HL-60 (cell line): Measurements from ENCODE around the gene TPGS2.

Source experiments
- DNase-seq, 2 experiments: peaks; one replicate each; pipeline ENCODE4 v3.0.0-alpha.2; 2010 to 2020; ENCODE audit warnings: low read depth in 1 of 2, low spot score in 1 of 2
- H3K27ac ChIP-seq: fragments of 250-450 bp; sonication (Bioruptor Pico); replicated peaks from 2 replicates; pipeline ENCODE4 v1.5.1; 2020; ENCODE audit warnings: mild to moderate bottlenecking, moderate library complexity
- H3K27me3 ChIP-seq: fragments of 250-450 bp; sonication (Bioruptor Pico); 2 replicates; pipeline ENCODE4 v1.5.1; 2021; ENCODE audit warnings: mild to moderate bottlenecking, moderate library complexity; ENCODE audit not compliant: insufficient read depth, poor library complexity, severe bottlenecking
- H3K4me3 ChIP-seq: replicated peaks from 2 replicates; pipeline ENCODE4 v1.5.1; 2011; ENCODE audit warnings: mild to moderate bottlenecking, control low read depth, low read length; ENCODE audit not compliant: insufficient read depth
- GABPA ChIP-seq: IDR thresholded peaks from 2 replicates; pipeline ENCODE4 v1.6.1; 2012; ENCODE audit warnings: low read depth
- POLR2AphosphoS5 ChIP-seq: IDR thresholded peaks from 2 replicates; pipeline ENCODE4 v1.6.1; 2012; ENCODE audit warnings: low read depth
- SPI1 ChIP-seq: IDR thresholded peaks from 2 replicates; pipeline ENCODE4 v1.6.1; 2012; ENCODE audit warnings: low read depth, mild to moderate bottlenecking, borderline replicate concordance
- TF ChIP-seq, protein P1 (sequence below): IDR thresholded peaks from 2 replicates; pipeline ENCODE4 v1.6.1; 2012; ENCODE audit warnings: low read depth; ENCODE audit not compliant: insufficient replicate concordance
- TF ChIP-seq, protein P2 (sequence below): IDR thresholded peaks from one replicate; pipeline ENCODE4 v1.5.1; 2011; ENCODE audit warnings: low read length, control low read depth, inconsistent platforms; ENCODE audit not compliant: insufficient read depth

Gene TPGS2

DNA sequence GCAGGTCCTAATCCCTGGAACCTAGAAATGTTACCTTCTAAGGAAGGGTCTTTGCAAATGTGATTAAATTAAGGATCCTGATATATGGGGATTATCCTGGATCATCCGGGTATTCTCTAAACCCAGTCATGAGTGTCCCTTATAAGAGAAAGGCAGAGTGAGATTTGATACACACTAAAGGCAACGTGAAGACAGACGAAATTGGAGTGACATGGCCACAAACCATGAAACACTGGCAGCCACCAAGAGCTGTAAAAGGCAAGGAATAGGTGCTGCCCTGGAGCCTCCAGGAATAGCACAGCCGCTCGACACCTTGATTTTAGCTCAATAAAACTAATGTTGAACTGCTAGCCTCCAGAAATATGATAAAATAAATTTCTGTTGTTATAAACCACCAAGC lies 45.0 kb downstream of the TPGS2 start:
- H3K27me3 ChIP-seq, result no peaks in the 10 kb centered on the region
- no peak overlapping the region for H3K27ac ChIP-seq
- no peak overlapping the region for H3K4me3 ChIP-seq
- no peak for TF ChIP-seq POLR2AphosphoS5
- TF ChIP-seq GABPA, result no peak
- TF ChIP-seq, protein P1, sequence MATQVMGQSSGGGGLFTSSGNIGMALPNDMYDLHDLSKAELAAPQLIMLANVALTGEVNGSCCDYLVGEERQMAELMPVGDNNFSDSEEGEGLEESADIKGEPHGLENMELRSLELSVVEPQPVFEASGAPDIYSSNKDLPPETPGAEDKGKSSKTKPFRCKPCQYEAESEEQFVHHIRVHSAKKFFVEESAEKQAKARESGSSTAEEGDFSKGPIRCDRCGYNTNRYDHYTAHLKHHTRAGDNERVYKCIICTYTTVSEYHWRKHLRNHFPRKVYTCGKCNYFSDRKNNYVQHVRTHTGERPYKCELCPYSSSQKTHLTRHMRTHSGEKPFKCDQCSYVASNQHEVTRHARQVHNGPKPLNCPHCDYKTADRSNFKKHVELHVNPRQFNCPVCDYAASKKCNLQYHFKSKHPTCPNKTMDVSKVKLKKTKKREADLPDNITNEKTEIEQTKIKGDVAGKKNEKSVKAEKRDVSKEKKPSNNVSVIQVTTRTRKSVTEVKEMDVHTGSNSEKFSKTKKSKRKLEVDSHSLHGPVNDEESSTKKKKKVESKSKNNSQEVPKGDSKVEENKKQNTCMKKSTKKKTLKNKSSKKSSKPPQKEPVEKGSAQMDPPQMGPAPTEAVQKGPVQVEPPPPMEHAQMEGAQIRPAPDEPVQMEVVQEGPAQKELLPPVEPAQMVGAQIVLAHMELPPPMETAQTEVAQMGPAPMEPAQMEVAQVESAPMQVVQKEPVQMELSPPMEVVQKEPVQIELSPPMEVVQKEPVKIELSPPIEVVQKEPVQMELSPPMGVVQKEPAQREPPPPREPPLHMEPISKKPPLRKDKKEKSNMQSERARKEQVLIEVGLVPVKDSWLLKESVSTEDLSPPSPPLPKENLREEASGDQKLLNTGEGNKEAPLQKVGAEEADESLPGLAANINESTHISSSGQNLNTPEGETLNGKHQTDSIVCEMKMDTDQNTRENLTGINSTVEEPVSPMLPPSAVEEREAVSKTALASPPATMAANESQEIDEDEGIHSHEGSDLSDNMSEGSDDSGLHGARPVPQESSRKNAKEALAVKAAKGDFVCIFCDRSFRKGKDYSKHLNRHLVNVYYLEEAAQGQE, result no peak
- no peak for TF ChIP-seq SPI1
- TF ChIP-seq, protein P2, sequence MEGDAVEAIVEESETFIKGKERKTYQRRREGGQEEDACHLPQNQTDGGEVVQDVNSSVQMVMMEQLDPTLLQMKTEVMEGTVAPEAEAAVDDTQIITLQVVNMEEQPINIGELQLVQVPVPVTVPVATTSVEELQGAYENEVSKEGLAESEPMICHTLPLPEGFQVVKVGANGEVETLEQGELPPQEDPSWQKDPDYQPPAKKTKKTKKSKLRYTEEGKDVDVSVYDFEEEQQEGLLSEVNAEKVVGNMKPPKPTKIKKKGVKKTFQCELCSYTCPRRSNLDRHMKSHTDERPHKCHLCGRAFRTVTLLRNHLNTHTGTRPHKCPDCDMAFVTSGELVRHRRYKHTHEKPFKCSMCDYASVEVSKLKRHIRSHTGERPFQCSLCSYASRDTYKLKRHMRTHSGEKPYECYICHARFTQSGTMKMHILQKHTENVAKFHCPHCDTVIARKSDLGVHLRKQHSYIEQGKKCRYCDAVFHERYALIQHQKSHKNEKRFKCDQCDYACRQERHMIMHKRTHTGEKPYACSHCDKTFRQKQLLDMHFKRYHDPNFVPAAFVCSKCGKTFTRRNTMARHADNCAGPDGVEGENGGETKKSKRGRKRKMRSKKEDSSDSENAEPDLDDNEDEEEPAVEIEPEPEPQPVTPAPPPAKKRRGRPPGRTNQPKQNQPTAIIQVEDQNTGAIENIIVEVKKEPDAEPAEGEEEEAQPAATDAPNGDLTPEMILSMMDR, result no peak
- DNase-seq, result no peak

DNA sequence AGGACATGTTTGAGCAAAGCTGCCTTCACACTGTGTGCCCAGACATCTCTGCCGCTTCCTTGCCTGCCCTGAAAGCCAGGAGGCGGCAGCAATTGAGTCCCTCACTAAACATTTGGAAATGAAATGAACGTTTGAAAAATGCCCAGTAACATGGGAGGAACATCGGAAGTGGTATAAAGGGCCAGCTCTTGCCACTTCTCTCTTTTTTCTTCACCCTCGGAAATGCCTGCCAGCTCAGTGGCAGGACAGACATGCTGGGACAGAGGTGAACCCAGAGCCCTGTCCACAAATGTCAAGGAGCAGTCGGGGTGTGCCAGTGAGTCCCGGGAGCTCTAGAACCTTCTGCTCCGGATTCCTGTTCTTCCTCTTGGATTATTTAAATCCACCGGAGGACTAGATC lies 46.1 kb downstream of the TPGS2 start:
- Histone ChIP-seq H3K27ac (peak overlapping the region; percentile 29), H3K27me3 (no peaks in the 10 kb centered on the region), H3K4me3 (no peak overlapping the region)
- TF ChIP-seq SPI1, result peak; percentile 84
- TF ChIP-seq, protein P1, result no peak
- peak in 1 of 2 experiments; percentile 56 for DNase-seq

DNA sequence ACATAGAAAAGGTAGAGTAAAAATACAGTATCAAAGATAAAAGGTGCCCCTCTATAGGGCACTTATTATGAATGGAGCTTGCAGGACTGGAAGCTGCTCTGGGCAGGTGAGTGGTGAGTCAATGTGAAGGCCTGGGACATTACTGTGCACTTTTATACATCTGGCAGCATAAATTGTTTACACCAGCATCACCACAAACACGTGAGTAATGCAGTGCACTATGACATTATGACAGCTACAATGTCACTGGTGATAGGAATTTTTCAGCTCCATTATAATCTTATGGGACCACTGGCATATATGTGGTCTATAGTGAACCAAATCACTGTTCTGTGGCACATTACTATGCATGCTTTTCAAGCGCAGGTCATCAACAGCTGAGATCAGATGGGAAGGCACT lies 48.1 kb downstream of the TPGS2 start:
- no peak overlapping the region for H3K27ac ChIP-seq
- DNase-seq, result no peak
- H3K4me3 ChIP-seq, result no peak overlapping the region
- TF ChIP-seq, protein P1, result no peak
- no peak for TF ChIP-seq POLR2AphosphoS5
- TF ChIP-seq, protein P2, result no peak
- H3K27me3 ChIP-seq, result no peaks in the 10 kb centered on the region

DNA sequence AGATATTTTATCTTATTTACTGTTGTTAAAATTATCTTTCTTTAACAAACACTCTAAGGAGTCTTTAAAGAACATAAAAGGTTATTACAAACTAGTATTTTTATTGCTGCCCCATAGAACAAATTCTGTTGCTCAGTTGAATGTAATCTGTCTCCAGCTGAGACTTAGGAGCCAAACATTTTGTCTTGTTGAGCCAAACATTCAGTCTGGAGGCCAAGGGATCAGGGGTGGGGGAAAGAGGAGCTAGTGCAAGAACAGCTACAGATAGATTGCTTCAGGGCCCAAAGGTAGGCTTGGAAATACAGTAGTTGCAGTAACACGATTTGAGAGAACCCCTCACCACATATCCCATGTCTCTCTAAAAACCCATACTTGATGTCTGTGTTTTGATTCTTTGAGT lies 51.2 kb downstream of the TPGS2 start:
- no peak overlapping the region for H3K4me3 ChIP-seq
- TF ChIP-seq, protein P2, result no peak
- no peak for TF ChIP-seq POLR2AphosphoS5
- TF ChIP-seq SPI1, result no peak
- TF ChIP-seq GABPA, result no peak
- TF ChIP-seq, protein P1, result no peak
- DNase-seq, result no peak
- H3K27ac ChIP-seq, result no peak overlapping the region
- no peaks in the 10 kb centered on the region for H3K27me3 ChIP-seq
